SK-N-SH treated with all-trans-retinoic acid at 6 μM for 48 hours (cell line): ENCODE results near the gene TMEM185B.

Experiments used
- ARNTL ChIP-seq: fragments of 450-650 bp; formaldehyde crosslinking; IDR thresholded peaks from 2 replicates; pipeline ENCODE4 v1.5.0; 2020; ENCODE audit warnings: low read depth, mild to moderate bottlenecking, moderate library complexity, borderline replicate concordance
- CREB5 ChIP-seq: fragments of 250-450 bp; sonication (Bioruptor Pico); IDR thresholded peaks from 2 replicates; pipeline ENCODE4 v1.5.1; 2020; ENCODE audit warnings: low read depth, mild to moderate bottlenecking, moderate library complexity
- ISL1 ChIP-seq: fragments of 250-450 bp; sonication (Bioruptor Pico); IDR thresholded peaks from 2 replicates; pipeline ENCODE4 v2.1.2; 2022; ENCODE audit warnings: mild to moderate bottlenecking, moderate library complexity
- PATZ1 ChIP-seq: fragments of 250-450 bp; sonication (Bioruptor Pico); IDR thresholded peaks from 2 replicates; pipeline ENCODE4 v1.8.0; 2020; ENCODE audit warnings: mild to moderate bottlenecking, moderate library complexity, borderline replicate concordance
- RARB ChIP-seq: fragments of 250-450 bp; sonication (Bioruptor Pico); IDR thresholded peaks from 2 replicates; pipeline ENCODE4 v1.8.0; 2021; ENCODE audit warnings: mild to moderate bottlenecking, moderate library complexity
- TCF4 ChIP-seq: fragments of 250-450 bp; sonication (Bioruptor Pico); IDR thresholded peaks from 2 replicates; pipeline ENCODE4 v1.8.0; 2021; ENCODE audit warnings: mild to moderate bottlenecking, moderate library complexity, borderline replicate concordance
- ZFP3 ChIP-seq: fragments of 250-450 bp; sonication (Bioruptor Pico); IDR thresholded peaks from 2 replicates; pipeline ENCODE4 v1.5.0; 2020; ENCODE audit warnings: mild to moderate bottlenecking, moderate library complexity
- ZNF565 ChIP-seq: fragments of 450-650 bp; formaldehyde crosslinking; conservative IDR thresholded peaks from 2 replicates; pipeline ENCODE4 v1.5.0; 2020; ENCODE audit warnings: low read depth, mild to moderate bottlenecking, moderate library complexity
- TF ChIP-seq, protein P1 (sequence below): fragments of 250-450 bp; sonication (Bioruptor Pico); IDR thresholded peaks from 2 replicates; pipeline ENCODE4 v1.5.0; 2020; ENCODE audit warnings: mild to moderate bottlenecking, moderate library complexity

GRCh38 chr2:120228503-120228902 lies 5.3 kb upstream of the TMEM185B start:
- no peak for TF ChIP-seq TCF4 (CRISPR knock-in tag)
- no peak for TF ChIP-seq RARB (CRISPR knock-in tag)
- TF ChIP-seq PATZ1 (CRISPR knock-in tag) = no peak
- no peak for TF ChIP-seq ISL1
- TF ChIP-seq CREB5 (CRISPR knock-in tag) = no peak
- TF ChIP-seq, protein P1, sequence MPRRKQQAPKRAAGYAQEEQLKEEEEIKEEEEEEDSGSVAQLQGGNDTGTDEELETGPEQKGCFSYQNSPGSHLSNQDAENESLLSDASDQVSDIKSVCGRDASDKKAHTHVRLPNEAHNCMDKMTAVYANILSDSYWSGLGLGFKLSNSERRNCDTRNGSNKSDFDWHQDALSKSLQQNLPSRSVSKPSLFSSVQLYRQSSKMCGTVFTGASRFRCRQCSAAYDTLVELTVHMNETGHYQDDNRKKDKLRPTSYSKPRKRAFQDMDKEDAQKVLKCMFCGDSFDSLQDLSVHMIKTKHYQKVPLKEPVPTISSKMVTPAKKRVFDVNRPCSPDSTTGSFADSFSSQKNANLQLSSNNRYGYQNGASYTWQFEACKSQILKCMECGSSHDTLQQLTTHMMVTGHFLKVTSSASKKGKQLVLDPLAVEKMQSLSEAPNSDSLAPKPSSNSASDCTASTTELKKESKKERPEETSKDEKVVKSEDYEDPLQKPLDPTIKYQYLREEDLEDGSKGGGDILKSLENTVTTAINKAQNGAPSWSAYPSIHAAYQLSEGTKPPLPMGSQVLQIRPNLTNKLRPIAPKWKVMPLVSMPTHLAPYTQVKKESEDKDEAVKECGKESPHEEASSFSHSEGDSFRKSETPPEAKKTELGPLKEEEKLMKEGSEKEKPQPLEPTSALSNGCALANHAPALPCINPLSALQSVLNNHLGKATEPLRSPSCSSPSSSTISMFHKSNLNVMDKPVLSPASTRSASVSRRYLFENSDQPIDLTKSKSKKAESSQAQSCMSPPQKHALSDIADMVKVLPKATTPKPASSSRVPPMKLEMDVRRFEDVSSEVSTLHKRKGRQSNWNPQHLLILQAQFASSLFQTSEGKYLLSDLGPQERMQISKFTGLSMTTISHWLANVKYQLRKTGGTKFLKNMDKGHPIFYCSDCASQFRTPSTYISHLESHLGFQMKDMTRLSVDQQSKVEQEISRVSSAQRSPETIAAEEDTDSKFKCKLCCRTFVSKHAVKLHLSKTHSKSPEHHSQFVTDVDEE = no peak
- TF ChIP-seq ZNF565 = no peak
- no peak for TF ChIP-seq ARNTL (CRISPR knock-in tag)
- TF ChIP-seq ZFP3 (CRISPR knock-in tag) = no peak
